Keratinocyte (primary cell): ENCODE data around the gene KMT2B.

Experiments used
- CTCF ChIP-seq, 3 experiments: IDR thresholded peaks in 1 of 3; conservative IDR thresholded peaks in 1 of 3; optimal IDR thresholded peaks in 1 of 3; 2 replicates in 2 of 3; 3 replicates in 1 of 3; pipeline versions ENCODE3 to v1.5.1; 2011; ENCODE audit warnings: low read length in 3 of 3, mild to moderate bottlenecking in 3 of 3, moderate library complexity in 2 of 3, control low read depth in 1 of 3, inconsistent platforms in 1 of 3; ENCODE audit not compliant: insufficient read depth in 2 of 3; ENCODE audit errors: extremely low read depth in 1 of 3
- EZH2 ChIP-seq: IDR thresholded peaks from one replicate; pipeline ENCODE4 v1.6.1; 2012; ENCODE audit warnings: inconsistent platforms, mild to moderate bottlenecking, low read length, moderate library complexity

- TF ChIP-seq EZH2 (no peak), CTCF (optimal IDR thresholded peaks at IDR 0.05 in 1 of 3, IDR thresholded peaks at IDR 0.05 in 1 of 3, conservative IDR thresholded peaks at IDR 0.05 in 1 of 3; ENCODE audit: extremely low read depth in 1 of 3, insufficient read depth in 2 of 3, low read length in 3 of 3) (no peak)
Measured at GRCh38 chr19:35738887-35739229, 21.1 kb downstream of the KMT2B start.
